Measurements from ENCODE around the gene RPL13.

DNA sequence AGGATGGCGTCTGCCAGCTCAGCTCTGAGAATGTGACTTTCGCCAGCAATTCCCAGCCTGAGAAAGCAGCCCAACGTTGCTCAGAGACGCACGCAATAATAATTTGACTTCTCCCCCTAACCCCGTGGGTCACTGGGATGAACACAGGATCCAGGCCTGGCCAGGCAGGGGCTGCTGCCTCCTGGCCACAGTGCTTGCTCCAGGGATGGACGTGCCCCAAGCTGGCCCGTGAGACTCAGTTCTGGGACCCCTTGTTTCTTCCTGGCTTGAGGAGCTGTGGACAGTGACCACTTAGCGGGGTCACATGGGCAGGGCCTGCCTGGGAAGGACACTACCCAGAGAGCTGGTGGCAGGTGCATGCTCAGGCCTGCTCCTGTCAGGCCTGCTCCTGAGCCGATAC, 39.4 kb downstream of the RPL13 start:
- TF ChIP-seq, protein P1, sequence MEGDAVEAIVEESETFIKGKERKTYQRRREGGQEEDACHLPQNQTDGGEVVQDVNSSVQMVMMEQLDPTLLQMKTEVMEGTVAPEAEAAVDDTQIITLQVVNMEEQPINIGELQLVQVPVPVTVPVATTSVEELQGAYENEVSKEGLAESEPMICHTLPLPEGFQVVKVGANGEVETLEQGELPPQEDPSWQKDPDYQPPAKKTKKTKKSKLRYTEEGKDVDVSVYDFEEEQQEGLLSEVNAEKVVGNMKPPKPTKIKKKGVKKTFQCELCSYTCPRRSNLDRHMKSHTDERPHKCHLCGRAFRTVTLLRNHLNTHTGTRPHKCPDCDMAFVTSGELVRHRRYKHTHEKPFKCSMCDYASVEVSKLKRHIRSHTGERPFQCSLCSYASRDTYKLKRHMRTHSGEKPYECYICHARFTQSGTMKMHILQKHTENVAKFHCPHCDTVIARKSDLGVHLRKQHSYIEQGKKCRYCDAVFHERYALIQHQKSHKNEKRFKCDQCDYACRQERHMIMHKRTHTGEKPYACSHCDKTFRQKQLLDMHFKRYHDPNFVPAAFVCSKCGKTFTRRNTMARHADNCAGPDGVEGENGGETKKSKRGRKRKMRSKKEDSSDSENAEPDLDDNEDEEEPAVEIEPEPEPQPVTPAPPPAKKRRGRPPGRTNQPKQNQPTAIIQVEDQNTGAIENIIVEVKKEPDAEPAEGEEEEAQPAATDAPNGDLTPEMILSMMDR (IDR thresholded peaks at IDR 0.05; ENCODE audit: low read depth, low read length, poor library complexity, severe bottlenecking) = no peak
- no peak for TF ChIP-seq EZH2phosphoT487 (IDR thresholded peaks at IDR 0.05; ENCODE audit: borderline replicate concordance, low read length)
